ENCODE data around the gene OR4K2.
"Not testable (repeated sequence)": the region's sequence is repeated elsewhere in the genome, so short reads cannot be mapped to it uniquely, and the experiment has no call there.

Gene OR4K2

GRCh38 chr14:19874842-19875241 is at the start of gene OR4K2:
Gene OR4K2 (plus strand): TSS chr14:19875142. CDS start chr14:19876268, 1,126 bp downstream.
- DNase-seq (ENCODE audit: low read depth): no peak

- DNase-seq (ENCODE audit: low read depth): not testable (repeated sequence)
These were observed 47.2 kb upstream of the OR4K2 start for GRCh38 chr14:19827626-19828244.

DNA sequence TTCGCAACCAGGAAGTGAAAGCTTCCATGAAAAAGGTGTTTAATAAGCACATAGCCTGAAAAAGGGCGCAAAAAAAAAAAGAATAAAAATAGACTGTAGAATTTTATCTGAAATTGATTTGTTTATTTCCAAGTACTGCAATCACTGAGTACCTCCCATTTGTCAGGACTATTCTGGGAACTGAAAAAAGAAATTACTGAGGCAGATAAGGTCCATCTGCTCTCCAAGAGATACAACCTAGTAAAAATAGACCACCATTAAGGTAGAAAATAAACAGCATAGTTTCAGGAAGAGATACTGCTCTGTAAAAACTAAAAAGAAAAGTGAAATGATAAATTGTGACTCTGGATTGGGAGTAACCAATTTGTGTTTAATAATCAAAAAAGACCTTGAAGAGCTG is 46.6 kb upstream of the OR4K2 start:
- DNase-seq (ENCODE audit: low read depth): no peak

- DNase-seq (ENCODE audit: low read depth): not testable (repeated sequence)
These were observed 40.6 kb upstream of the OR4K2 start for GRCh38 chr14:19834203-19834848.

- DNase-seq (ENCODE audit: low read depth): no peak
These were observed 36.5 kb upstream of the OR4K2 start for GRCh38 chr14:19838433-19838832.

- DNase-seq (ENCODE audit: low read depth): no peak
These were observed 23.6 kb upstream of the OR4K2 start for GRCh38 chr14:19851365-19851764.

GRCh38 chr14:19866061-19866669 is 8.8 kb upstream of the OR4K2 start:
- DNase-seq (ENCODE audit: low read depth): not testable (repeated sequence)

- DNase-seq (ENCODE audit: low read depth): no peak
These were observed 1.8 kb upstream of the OR4K2 start for GRCh38 chr14:19873178-19873577.

- DNase-seq (ENCODE audit: low read depth): no peak
These were observed 3.2 kb downstream of the OR4K2 start for GRCh38 chr14:19878029-19878642.

- no peak for DNase-seq (ENCODE audit: low read depth)
These were observed 20.3 kb downstream of the OR4K2 start for GRCh38 chr14:19895282-19895681.

- no peak for DNase-seq (ENCODE audit: low read depth)
These were observed 26.1 kb downstream of the OR4K2 start for GRCh38 chr14:19900999-19901398.

DNA sequence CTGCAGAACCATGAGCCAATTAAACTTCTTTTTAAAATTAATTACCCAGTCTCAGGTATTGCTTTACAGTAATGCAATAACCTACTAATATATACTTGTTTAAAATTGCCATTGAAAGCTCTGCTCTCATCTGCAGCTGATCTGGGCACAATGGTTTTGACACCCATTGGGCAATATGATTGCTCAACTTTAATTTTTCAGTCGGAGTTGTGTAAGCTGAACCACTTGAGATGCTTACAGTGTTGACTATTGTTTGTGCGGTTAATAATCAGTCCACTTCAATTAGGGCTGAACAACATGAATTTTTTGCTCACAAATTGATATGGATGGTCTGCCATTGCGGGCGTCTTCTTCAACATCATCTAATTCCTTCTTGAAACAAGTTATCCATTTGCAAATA is 27.5 kb downstream of the OR4K2 start:
- DNase-seq (ENCODE audit: low read depth): no peak

GRCh38 chr14:19906665-19907064 is 31.7 kb downstream of the OR4K2 start:
- no peak for DNase-seq (ENCODE audit: low read depth)

- no peak for DNase-seq (ENCODE audit: low read depth)
These were observed 36.2 kb downstream of the OR4K2 start for GRCh38 chr14:19911114-19911513.

DNA sequence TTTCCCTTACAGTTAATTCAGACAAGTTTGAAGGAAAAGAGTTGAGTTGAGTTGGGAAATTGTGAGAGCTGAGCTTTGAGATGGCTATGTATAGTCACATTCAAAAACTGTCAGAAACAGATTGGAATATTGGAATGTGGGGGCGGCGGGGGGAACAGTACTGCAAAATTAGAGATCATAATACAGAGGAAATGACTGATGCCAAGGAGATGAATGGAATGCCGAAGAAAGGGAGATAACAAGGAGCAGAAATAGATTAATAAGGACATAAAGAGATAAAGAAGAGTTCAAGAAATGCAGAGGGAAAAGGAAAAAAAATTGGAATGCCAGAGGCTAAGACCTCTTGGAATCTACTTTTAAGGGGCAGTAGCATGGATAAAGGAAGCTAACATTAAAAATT is 42.3 kb downstream of the OR4K2 start:
- DNase-seq (ENCODE audit: low read depth): no peak

GRCh38 chr14:19917955-19918518 is 43.1 kb downstream of the OR4K2 start:
- DNase-seq (ENCODE audit: low read depth): no peak

GRCh38 chr14:19918553-19919264 is 43.8 kb downstream of the OR4K2 start:
- DNase-seq (ENCODE audit: low read depth): no peak

GRCh38 chr14:19920021-19920657 is 45.2 kb downstream of the OR4K2 start, which contains the start of gene OR4K5:
Gene OR4K5 (plus strand): TSS chr14:19920607. CDS start chr14:19920607, 0 bp downstream.
- DNase-seq (ENCODE audit: low read depth): no peak

DNA sequence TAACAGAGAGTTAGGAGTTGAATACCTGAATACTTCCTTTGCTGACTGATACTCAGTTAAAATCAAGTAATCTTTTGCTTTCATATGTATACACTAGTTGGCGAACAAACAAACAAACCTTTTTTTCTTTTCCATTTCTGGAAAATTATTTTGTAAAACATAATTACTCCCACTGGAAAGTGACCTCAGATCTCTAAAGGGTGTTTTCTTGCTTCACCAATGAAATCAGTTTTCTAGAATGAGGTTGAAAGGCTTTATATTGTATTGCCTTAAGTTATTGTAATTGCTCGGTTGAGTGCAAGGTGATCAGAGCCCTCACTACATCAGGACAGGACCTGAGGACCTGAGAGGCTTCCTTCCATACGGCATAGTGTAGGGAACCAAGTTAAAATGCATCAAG is 55.7 kb downstream of the OR4K2 start, which contains the start of gene OR4K1:
Gene OR4K1, plus strand, starts transcription at position 301 of the 400 bp plus-strand sequence. CDS start 4,750 bp downstream, outside the sequence.
- DNase-seq (ENCODE audit: low read depth): no peak

All from stimulated activated CD8-positive, alpha-beta memory T cell treated with anti-CD3 and anti-CD28 coated beads, Interleukin-12 subunit alpha, Interleukin-12 subunit beta, amount 100 ng/mL, for 4 hours (primary cell).